SK-N-SH (cell line): ENCODE measurements around the gene CNTNAP5.

Experiments used
- EZH2phosphoT487 ChIP-seq: fragments of 200-600 bp; sonication (generic); IDR thresholded peaks from 2 replicates; pipeline ENCODE4 v1.6.1; 2017; ENCODE audit warnings: low read depth, mixed run types, mild to moderate bottlenecking, antibody characterized with exemption, moderate library complexity, borderline replicate concordance
- NRF1 ChIP-seq: IDR thresholded peaks from 2 replicates; pipeline ENCODE4 v1.6.1; 2012; ENCODE audit warnings: low read depth, mild to moderate bottlenecking, low read length
- RXRA ChIP-seq: IDR thresholded peaks from 2 replicates; pipeline ENCODE4 v1.4.0; 2012; ENCODE audit warnings: low read depth, mild to moderate bottlenecking, borderline replicate concordance
- SMC3 ChIP-seq: IDR thresholded peaks from 2 replicates; pipeline ENCODE4 v1.6.1; 2012; ENCODE audit warnings: low read depth, low read length, improper control_type of control experiment
- TF ChIP-seq, protein P1 (sequence below): fragments of 200-600 bp; sonication (generic); IDR thresholded peaks from 2 replicates; pipeline ENCODE4 v1.6.1; 2017; ENCODE audit warnings: antibody characterized with exemption, mild to moderate bottlenecking, moderate library complexity

DNA sequence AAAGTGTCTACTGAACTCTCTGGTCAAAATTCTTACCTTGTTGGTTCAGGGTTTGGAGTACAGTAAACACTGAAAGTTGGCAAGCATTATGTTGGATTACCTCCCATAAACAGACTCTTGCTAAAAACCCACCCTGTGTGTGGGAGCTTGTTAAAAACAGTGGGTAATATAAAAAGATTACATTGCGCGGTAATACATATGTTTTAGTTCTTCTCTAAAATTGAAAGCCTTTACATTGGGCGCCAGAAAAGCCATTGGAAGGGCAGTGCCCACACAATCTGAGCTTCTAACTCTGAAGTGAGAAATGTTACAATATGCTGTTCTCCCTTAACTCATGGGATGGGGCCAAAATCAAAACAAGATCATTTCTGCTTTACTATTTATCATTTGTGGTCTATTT, 510.7 kb downstream of the CNTNAP5 start:
- TF ChIP-seq RXRA (no peak), EZH2phosphoT487 (no peak), NRF1 (no peak), SMC3 (no peak)
- TF ChIP-seq, protein P1, sequence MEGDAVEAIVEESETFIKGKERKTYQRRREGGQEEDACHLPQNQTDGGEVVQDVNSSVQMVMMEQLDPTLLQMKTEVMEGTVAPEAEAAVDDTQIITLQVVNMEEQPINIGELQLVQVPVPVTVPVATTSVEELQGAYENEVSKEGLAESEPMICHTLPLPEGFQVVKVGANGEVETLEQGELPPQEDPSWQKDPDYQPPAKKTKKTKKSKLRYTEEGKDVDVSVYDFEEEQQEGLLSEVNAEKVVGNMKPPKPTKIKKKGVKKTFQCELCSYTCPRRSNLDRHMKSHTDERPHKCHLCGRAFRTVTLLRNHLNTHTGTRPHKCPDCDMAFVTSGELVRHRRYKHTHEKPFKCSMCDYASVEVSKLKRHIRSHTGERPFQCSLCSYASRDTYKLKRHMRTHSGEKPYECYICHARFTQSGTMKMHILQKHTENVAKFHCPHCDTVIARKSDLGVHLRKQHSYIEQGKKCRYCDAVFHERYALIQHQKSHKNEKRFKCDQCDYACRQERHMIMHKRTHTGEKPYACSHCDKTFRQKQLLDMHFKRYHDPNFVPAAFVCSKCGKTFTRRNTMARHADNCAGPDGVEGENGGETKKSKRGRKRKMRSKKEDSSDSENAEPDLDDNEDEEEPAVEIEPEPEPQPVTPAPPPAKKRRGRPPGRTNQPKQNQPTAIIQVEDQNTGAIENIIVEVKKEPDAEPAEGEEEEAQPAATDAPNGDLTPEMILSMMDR, result no peak
